GM03348 (cell line): ENCODE data around the gene YPEL4.
"Not testable (repeated sequence)": the region's sequence is repeated elsewhere in the genome, so short reads cannot be mapped to it uniquely, and the experiment has no call there.

Experiments
- DNase-seq: peaks from one replicate; pipeline ENCODE4 v3.0.0; 2012; ENCODE audit warnings: low spot score

The YPEL4 gene

GRCh38 chr11:57649826-57650738 lies at the start of gene YPEL4:
Gene YPEL4 (minus strand): TSS chr11:57649912. CDS start chr11:57647107, 2,805 bp downstream.
- peak; percentile 90 for DNase-seq

- no peak for DNase-seq
These were observed 49.2 kb upstream of the YPEL4 start for GRCh38 chr11:57698843-57699365.

GRCh38 chr11:57690474-57690873 lies 40.8 kb upstream of the YPEL4 start:
- not testable (repeated sequence) for DNase-seq

GRCh38 chr11:57681168-57681567 lies 31.5 kb upstream of the YPEL4 start:
- no peak for DNase-seq

- peak; percentile 16 for DNase-seq
These were observed 30.8 kb upstream of the YPEL4 start for GRCh38 chr11:57680552-57680874.

- DNase-seq, result no peak
These were observed 29.7 kb upstream of the YPEL4 start for GRCh38 chr11:57679396-57679795.

- no peak for DNase-seq
These were observed 25.6 kb upstream of the YPEL4 start for GRCh38 chr11:57675176-57675941.

- no peak for DNase-seq
These were observed 24.5 kb upstream of the YPEL4 start for GRCh38 chr11:57674251-57674650.

- no peak for DNase-seq
These were observed 18.7 kb upstream of the YPEL4 start for GRCh38 chr11:57668434-57668782.

GRCh38 chr11:57667736-57668433 lies 18.2 kb upstream of the YPEL4 start, which contains the start of gene ZDHHC5:
Gene ZDHHC5 (plus strand): TSS chr11:57668114. CDS start chr11:57673091, 4,977 bp downstream.
- DNase-seq, result peak; percentile 99

GRCh38 chr11:57667117-57667735 lies 17.5 kb upstream of the YPEL4 start:
- DNase-seq, result peak; percentile 96

- DNase-seq, result no peak
These were observed 14.3 kb upstream of the YPEL4 start for GRCh38 chr11:57663975-57664374.

- no peak for DNase-seq
These were observed 13.2 kb upstream of the YPEL4 start for GRCh38 chr11:57662893-57663292.

- no peak for DNase-seq
These were observed 10.0 kb upstream of the YPEL4 start for GRCh38 chr11:57659669-57660068.

GRCh38 chr11:57658023-57658361 lies 8.3 kb upstream of the YPEL4 start:
- no peak for DNase-seq

- peak; percentile 97 for DNase-seq
These were observed 7.7 kb upstream of the YPEL4 start, which contains the start of gene CLP1 for GRCh38 chr11:57657194-57658022. Gene CLP1 (plus strand): TSS chr11:57657762. CDS start chr11:57659477, 1,715 bp downstream.

GRCh38 chr11:57656885-57657193 lies 7.1 kb upstream of the YPEL4 start:
- no peak for DNase-seq

GRCh38 chr11:57653163-57653562 lies 3.5 kb upstream of the YPEL4 start:
- no peak for DNase-seq

GRCh38 chr11:57652662-57653061 lies 3.0 kb upstream of the YPEL4 start:
- no peak for DNase-seq

GRCh38 chr11:57652230-57652629 lies 2.5 kb upstream of the YPEL4 start:
- DNase-seq, result not testable (repeated sequence)

- no peak for DNase-seq
These were observed 1.7 kb upstream of the YPEL4 start for GRCh38 chr11:57651408-57651807.
